Measurements from ENCODE around the gene DSCAM. TPM values are rescaled to one million over a fixed set of nuclear protein-coding genes. Genes with fewer than 3 reads are reported as not detected.
"Not testable (repeated sequence)": the region's sequence is repeated elsewhere in the genome, so short reads cannot be mapped to it uniquely, and the experiment has no call there.

DSCAM gene
- total and polyA plus RNA-seq, 3 donors from 2014 or later: 0.70 to 2.3 (median 2.0) TPM

- H3K27ac ChIP-seq: no peak overlapping the region
- no peaks in the 10 kb centered on the region for H3K27me3 ChIP-seq
- H3K4me3 ChIP-seq: no peak overlapping the region
- no peaks in the 10 kb centered on the region for H3K9me3 ChIP-seq
- H3K4me1 ChIP-seq: no peaks in the 10 kb centered on the region
- intact Hi-C loops (cut with DNase I; ENCODE audit: low total_unique reads): no loop called here
- H3K36me3 ChIP-seq (ENCODE audit: low read depth, missing control alignments): no peaks in the 10 kb centered on the region
- TF ChIP-seq POLR2A (IDR thresholded peaks at IDR 0.05) (no peak), CTCF (IDR thresholded peaks at IDR 0.05) (no peak)
- WGBS, 2 donors: 22 to 39% methylated on average over 6 of the region's 6 CpGs
- DNase-seq: no peak
Observed at GRCh38 chr21:40186045-40186444, 660.9 kb downstream of the DSCAM start.

DNA sequence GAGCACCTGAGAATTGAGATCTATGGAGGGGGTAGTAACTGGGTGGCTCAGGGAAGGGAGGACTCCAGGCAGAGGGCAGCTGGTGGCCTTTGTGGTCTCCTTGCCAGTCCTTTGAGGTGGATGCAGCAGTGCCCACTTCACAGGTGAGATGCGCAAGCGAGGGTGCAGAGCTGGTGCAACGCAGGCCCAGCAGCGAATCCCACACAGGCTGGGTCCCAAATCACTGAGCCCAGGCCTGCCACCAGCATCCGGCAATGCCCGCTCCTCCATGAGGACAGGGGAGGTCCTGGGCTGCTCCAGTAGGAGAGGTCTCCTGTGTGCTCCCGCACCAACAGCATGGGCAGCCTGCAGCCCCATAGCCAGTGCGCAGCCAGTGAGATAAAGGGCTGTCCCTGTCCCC, 661.8 kb downstream of the DSCAM start:
- no peaks in the 10 kb centered on the region for H3K9me3 ChIP-seq
- no peak overlapping the region for H3K4me3 ChIP-seq
- H3K27ac ChIP-seq: no peak overlapping the region
- no peaks in the 10 kb centered on the region for H3K27me3 ChIP-seq
- WGBS, 2 donors: 96 to 100% methylated on average over 2 to 8 of the region's 8 CpGs
- H3K4me1 ChIP-seq: no peaks in the 10 kb centered on the region
- no peak for DNase-seq
- no peaks in the 10 kb centered on the region for H3K36me3 ChIP-seq (ENCODE audit: low read depth, missing control alignments)
- TF ChIP-seq CTCF (IDR thresholded peaks at IDR 0.05): no peak
- intact Hi-C loops (cut with DNase I; ENCODE audit: low total_unique reads): no loop called here

- H3K4me3 ChIP-seq; H3K4me1 ChIP-seq; intact Hi-C loops (cut with DNase I; ENCODE audit: low total_unique reads); H3K36me3 ChIP-seq (ENCODE audit: low read depth, missing control alignments); H3K27me3 ChIP-seq; DNase-seq; H3K9me3 ChIP-seq; H3K27ac ChIP-seq: not testable (repeated sequence)
- WGBS, 2 donors: 84 to 86% methylated on average over 12 to 17 of the region's 19 CpGs
Observed at GRCh38 chr21:40182491-40182890, 664.5 kb downstream of the DSCAM start.

DNA sequence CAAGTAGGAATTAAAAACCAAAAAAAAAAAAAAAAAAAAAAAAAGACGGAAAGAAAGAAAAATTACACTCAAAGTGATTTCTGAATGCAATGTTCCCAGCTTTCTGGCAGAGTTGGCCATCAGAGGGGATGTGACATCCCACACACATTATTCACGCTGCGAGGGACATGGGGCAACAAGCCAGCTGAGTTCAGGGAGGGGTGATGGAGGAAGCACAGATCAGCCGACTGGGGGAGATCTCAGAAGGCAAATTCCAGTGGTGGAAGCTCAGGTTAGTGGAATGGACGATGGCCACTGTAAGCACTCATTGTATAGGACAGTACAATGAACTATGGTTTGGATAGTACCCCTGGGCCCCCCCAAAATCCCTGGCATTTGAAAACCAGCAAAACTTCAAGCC, 667.8 kb downstream of the DSCAM start:
- intact Hi-C loops (cut with DNase I; ENCODE audit: low total_unique reads): no loop called here
- H3K4me1 ChIP-seq: no peaks in the 10 kb centered on the region
- DNase-seq: no peak
- H3K36me3 ChIP-seq (ENCODE audit: low read depth, missing control alignments): no peaks in the 10 kb centered on the region
- 22 to 42% methylated on average over 5 of the region's 5 CpGs for WGBS, 2 donors
- no peak overlapping the region for H3K4me3 ChIP-seq
- no peaks in the 10 kb centered on the region for H3K27me3 ChIP-seq
- no peaks in the 10 kb centered on the region for H3K9me3 ChIP-seq
- H3K27ac ChIP-seq: no peak overlapping the region
- TF ChIP-seq POLR2A (IDR thresholded peaks at IDR 0.05) (no peak), CTCF (IDR thresholded peaks at IDR 0.05) (no peak)

- TF ChIP-seq CTCF (IDR thresholded peaks at IDR 0.05): no peak
- TF ChIP-seq POLR2A (IDR thresholded peaks at IDR 0.05): no peak
- Histone ChIP-seq H3K9me3 (no peaks in the 10 kb centered on the region), H3K4me1 (no peaks in the 10 kb centered on the region), H3K27me3 (no peaks in the 10 kb centered on the region), H3K27ac (no peak overlapping the region), H3K36me3 (ENCODE audit: low read depth, missing control alignments) (no peaks in the 10 kb centered on the region), H3K4me3 (no peak overlapping the region)
- intact Hi-C loops (cut with DNase I; ENCODE audit: low total_unique reads): no loop called here
- WGBS, 2 donors: 63 to 74% methylated on average over 14 to 19 of the region's 19 CpGs
- DNase-seq: no peak
Observed at GRCh38 chr21:40178726-40179125, 668.2 kb downstream of the DSCAM start.
